H7 (cell line): ENCODE results near the gene LHFPL2. TPM values are rescaled to one million over a fixed set of nuclear protein-coding genes. Genes with fewer than 3 reads are reported as not detected.

Experiments
- DNase-seq: peaks from one replicate; pipeline ENCODE4 v3.0.0; 2012
- H3K27me3 ChIP-seq: 2 replicates; pipeline ENCODE4 v1.6.0; 2011; ENCODE audit warnings: mild to moderate bottlenecking, low read length; ENCODE audit not compliant: control insufficient read depth, insufficient read depth
- H3K36me3 ChIP-seq: replicated peaks from 2 replicates; pipeline ENCODE4 v1.5.1; 2011; ENCODE audit warnings: low read length; ENCODE audit not compliant: control insufficient read depth, insufficient read depth
- H3K4me3 ChIP-seq: 2 replicates; pipeline ENCODE4 v1.5.1; 2011; ENCODE audit warnings: low read depth, mild to moderate bottlenecking, control low read depth, low read length, moderate library complexity; ENCODE audit not compliant: insufficient read depth
- total RNA-seq: library from RNA; depleted of rRNA; stranded (reverse); fragments of >200 nt; shearing (Covaris generic); gene quantifications from 2 replicates; pipeline ENCODE4 v1.2.3, GENCODE V29; 2014

The LHFPL2 gene
- total RNA-seq, 1 experiment from 2014 or later = 28.7 TPM

DNA sequence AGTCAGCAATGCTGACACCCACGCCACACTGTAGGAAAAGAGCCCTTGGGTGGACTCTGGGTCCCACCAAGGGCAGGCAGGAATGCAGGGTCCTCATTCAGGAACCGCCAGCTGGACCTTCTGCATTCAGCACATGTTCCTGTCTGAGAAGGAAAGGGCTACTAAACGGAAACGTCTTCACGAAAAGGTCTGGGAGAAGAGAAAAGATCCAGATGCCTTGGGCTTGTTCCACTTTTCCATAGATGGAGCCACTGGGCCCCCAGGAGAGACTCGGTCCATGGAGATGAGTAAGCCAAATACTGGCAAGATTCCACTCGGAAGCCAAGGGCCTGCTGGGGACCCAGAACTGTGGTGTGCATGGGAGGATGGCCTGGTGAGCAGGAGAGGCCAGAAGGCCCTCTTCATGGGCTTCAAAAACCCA lies 38.4 kb downstream of the LHFPL2 start:
- no peak for DNase-seq
- Histone ChIP-seq H3K27me3 (no peaks in the 10 kb centered on the region), H3K36me3 (no peaks in the 10 kb centered on the region; the same call in 1 of the 2 replicates), H3K4me3 (no peak overlapping the region)

DNA sequence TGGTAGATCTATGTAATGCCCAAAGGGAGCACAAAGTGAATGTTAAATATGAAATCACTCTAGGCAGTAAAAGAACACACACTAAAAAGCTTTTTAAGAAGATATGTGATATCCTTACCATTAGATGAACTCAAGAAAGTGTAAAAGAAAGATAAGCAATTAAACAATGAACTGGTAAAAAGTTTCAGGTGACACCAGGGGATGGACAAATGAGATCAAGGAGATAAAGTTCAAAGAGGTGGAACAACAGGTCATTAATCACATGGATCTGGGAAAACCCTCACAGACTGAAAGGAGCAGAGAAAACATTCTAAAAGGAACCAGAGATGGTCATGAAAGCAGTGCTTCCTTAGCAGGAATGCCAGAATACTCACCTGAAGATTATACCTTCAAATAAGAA lies 40.7 kb downstream of the LHFPL2 start:
- no peak overlapping the region for H3K4me3 ChIP-seq
- H3K36me3 ChIP-seq = no peaks in the 10 kb centered on the region; the same call in 1 of the 2 replicates
- no peak for DNase-seq
- no peaks in the 10 kb centered on the region for H3K27me3 ChIP-seq

- H3K27me3 ChIP-seq = no peaks in the 10 kb centered on the region
- no peaks in the 10 kb centered on the region; the same call in 1 of the 2 replicates for H3K36me3 ChIP-seq
- no peak overlapping the region for H3K4me3 ChIP-seq
- no peak for DNase-seq
Observed at GRCh38 chr5:78606241-78606640, 42.3 kb downstream of the LHFPL2 start.

GRCh38 chr5:78605611-78606010 lies 43.0 kb downstream of the LHFPL2 start:
- no peaks in the 10 kb centered on the region for H3K27me3 ChIP-seq
- no peak for DNase-seq
- no peak overlapping the region for H3K4me3 ChIP-seq
- H3K36me3 ChIP-seq = no peaks in the 10 kb centered on the region; the same call in 1 of the 2 replicates

GRCh38 chr5:78604689-78605285 lies 43.8 kb downstream of the LHFPL2 start:
- no peak overlapping the region for H3K4me3 ChIP-seq
- no peaks in the 10 kb centered on the region; the same call in 1 of the 2 replicates for H3K36me3 ChIP-seq
- no peak for DNase-seq
- H3K27me3 ChIP-seq = no peaks in the 10 kb centered on the region

DNA sequence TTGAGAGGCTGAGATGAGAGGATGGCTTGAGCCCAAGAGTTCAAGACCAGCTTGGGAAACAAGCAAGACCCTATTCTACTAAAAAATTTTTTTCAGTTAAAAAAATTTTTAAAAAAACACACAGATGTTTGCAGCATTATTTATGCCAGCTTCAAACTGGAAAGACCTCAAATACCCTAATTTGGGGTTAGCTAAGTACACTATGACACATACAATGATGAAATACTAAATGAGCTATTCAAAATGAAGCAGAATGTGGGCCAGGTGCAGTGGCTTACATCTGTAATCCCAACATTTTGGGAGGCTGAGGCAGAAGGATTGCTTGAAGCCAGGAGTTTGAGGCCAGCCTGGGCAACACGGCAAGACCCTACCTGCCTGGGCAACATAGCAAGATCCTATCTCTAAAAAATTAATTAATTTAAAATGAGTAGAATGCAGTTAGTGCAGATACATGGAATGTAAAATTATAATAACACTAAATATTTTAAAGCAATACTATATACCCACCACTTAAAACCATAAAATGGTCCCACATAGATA lies 44.9 kb downstream of the LHFPL2 start:
- DNase-seq = no peak

GRCh38 chr5:78602400-78602799 lies 46.2 kb downstream of the LHFPL2 start:
- no peaks in the 10 kb centered on the region for H3K27me3 ChIP-seq
- no peak overlapping the region for H3K4me3 ChIP-seq
- H3K36me3 ChIP-seq = no peaks in the 10 kb centered on the region
- no peak for DNase-seq

More for the DNA sequence above, 44.9 kb downstream of the LHFPL2 start:
- no peaks in the 10 kb centered on the region for H3K36me3 ChIP-seq
- no peaks in the 10 kb centered on the region for H3K27me3 ChIP-seq
- no peak overlapping the region for H3K4me3 ChIP-seq

- no peak for DNase-seq
- no peak overlapping the region for H3K4me3 ChIP-seq
- no peaks in the 10 kb centered on the region for H3K27me3 ChIP-seq
- no peaks in the 10 kb centered on the region for H3K36me3 ChIP-seq
Observed at GRCh38 chr5:78601559-78602314, 46.8 kb downstream of the LHFPL2 start.

DNA sequence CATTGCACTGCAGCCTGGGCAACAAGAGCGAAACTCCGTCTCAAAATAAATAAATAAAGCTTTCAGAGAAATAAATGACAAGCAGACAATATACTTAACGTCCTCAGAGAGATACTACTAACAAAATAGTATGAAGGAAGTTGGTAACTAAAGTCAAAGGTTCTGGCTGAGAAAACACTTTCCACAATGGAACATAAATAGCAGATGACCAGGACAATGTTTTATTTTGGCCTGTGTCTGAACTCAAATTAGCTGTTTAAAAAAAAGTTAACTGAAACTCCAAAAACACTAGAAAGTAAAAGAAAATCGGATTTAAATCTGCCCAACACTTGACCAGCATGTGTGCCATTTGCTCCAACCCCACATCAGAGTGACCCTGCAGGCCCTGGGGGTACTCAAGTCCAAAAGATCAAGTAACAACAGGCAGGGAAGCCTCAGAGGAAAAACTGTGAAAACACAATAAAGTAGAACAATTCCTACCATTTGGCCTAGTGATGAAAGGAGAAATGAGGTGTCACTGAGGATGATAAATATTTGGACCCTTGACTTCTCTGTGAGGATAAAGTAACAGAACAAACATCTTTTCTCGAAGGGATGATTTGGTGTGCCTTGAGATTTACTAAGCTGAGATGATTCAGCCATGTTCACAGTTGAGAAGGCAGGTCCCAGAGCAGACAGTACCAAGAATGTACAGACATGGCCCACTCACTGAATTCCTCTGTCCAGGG lies 47.7 kb downstream of the LHFPL2 start:
- Histone ChIP-seq H3K36me3 (no peaks in the 10 kb centered on the region), H3K4me3 (no peak overlapping the region), H3K27me3 (no peaks in the 10 kb centered on the region)
- DNase-seq = no peak

GRCh38 chr5:78598973-78599372 lies 49.6 kb downstream of the LHFPL2 start:
- DNase-seq = no peak
- H3K27me3 ChIP-seq = no peaks in the 10 kb centered on the region
- H3K36me3 ChIP-seq = no peaks in the 10 kb centered on the region
- no peak overlapping the region for H3K4me3 ChIP-seq

DNA sequence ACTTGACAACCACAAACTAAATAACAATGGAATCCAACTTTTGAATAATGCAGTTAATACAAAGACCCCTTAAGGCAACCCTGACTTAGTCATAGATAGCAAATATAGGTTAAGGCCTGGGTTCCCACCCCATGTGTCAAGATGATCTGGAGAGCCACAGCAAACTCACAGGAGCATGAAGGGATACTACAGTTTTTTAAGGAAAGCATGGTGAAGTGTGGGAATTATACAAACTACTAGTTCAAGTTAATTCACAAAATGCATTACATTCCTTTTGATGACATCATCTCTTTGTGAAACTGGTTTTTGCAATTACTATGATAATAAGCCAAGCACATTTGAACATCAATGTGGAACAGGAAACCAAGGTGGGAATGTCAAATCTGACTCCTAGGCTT lies 50.6 kb downstream of the LHFPL2 start:
- Histone ChIP-seq H3K27me3 (no peaks in the 10 kb centered on the region), H3K36me3 (no peaks in the 10 kb centered on the region)
- no peak for DNase-seq

GRCh38 chr5:78597068-78597973 lies 51.3 kb downstream of the LHFPL2 start:
- no peak for DNase-seq
- no peaks in the 10 kb centered on the region for H3K27me3 ChIP-seq
- no peak overlapping the region for H3K4me3 ChIP-seq
- H3K36me3 ChIP-seq = no peaks in the 10 kb centered on the region

More for the DNA sequence above, 50.6 kb downstream of the LHFPL2 start:
- no peak overlapping the region for H3K4me3 ChIP-seq

DNA sequence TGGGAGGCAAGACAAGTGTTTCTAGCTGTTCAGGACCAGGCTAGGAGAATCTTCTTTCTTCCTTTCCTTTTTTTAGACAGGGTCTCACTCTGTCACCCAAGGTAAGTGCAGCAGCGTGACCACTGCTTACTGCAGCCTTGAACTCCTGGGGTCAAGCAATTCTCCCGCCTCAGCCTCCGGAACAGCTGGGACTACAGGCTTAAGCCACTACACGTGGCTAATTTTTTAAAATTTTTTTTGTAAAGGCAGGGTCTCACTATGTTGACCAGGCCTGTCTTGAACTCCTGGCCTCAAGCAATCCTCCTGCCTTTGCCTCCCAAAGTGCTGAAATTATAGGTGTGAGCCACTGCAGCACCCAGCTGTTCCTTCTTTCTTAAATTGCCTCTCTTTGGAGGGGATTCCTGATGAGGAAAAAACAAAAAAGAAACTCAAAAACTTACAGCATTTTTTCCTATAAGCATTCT lies 53.1 kb downstream of the LHFPL2 start:
- no peak overlapping the region for H3K4me3 ChIP-seq
- H3K36me3 ChIP-seq = no peaks in the 10 kb centered on the region
- DNase-seq = no peak

More for the DNA sequence above, 53.1 kb downstream of the LHFPL2 start:
- no peaks in the 10 kb centered on the region for H3K27me3 ChIP-seq
